Spinal cord (tissue), 10 donors: Measurements from ENCODE around the gene DMRTB1. TPM values are rescaled to one million over a fixed set of nuclear protein-coding genes. Genes with fewer than 3 reads are reported as not detected.

ENCODE experiments used
- DNase-seq, 6 donors: peaks; one replicate each; pipeline versions ENCODE4 v3.0.0 to v3.0.0-alpha.2; 2013 to 2015; ENCODE audit warnings: low spot score in 6 of 6, low read depth in 4 of 6
- H3K27ac ChIP-seq: one replicate; pipeline ENCODE4 v1.5.1; 2013; ENCODE audit warnings: low read depth, low read length, control low read depth
- H3K27me3 ChIP-seq: one replicate; pipeline ENCODE4 v1.6.1; 2013; ENCODE audit warnings: low read length; ENCODE audit not compliant: control insufficient read depth, insufficient read depth
- H3K36me3 ChIP-seq: one replicate; pipeline ENCODE4 v1.6.1; 2013; ENCODE audit warnings: low read length; ENCODE audit not compliant: control insufficient read depth, insufficient read depth
- H3K4me1 ChIP-seq: one replicate; pipeline ENCODE4 v1.6.1; 2013; ENCODE audit warnings: low read length; ENCODE audit not compliant: control insufficient read depth, insufficient read depth
- H3K4me3 ChIP-seq: one replicate; pipeline ENCODE4 v1.5.1; 2013; ENCODE audit warnings: low read depth, low read length, control low read depth
- H3K9me3 ChIP-seq: one replicate; pipeline ENCODE4 v1.6.1; 2013; ENCODE audit warnings: low read length; ENCODE audit not compliant: control insufficient read depth, insufficient read depth
- WGBS: methylation state at CpG from one replicate; pipeline ENCODE4 v1.1.5; 2013; ENCODE audit warnings: missing lambda C conversion rate; ENCODE audit not compliant: insufficient coverage; 5-methylcytosine and 5-hydroxymethylcytosine counted together
- polyA plus RNA-seq, 2 donors: library from polyadenylated mRNA; unstranded; fragments of 120-200 nt; gene quantifications; one replicate each; pipeline ENCODE4 v1.2.1, GENCODE V29; 2013; ENCODE audit not compliant: insufficient read length in 2 of 2
- total RNA-seq, 2 donors: library from RNA; depleted of rRNA in 1 of 2; stranded (reverse); fragments of 120-200 nt in 1 of 2; fragments of >200 nt in 1 of 2; gene quantifications; one replicate each; pipeline versions ENCODE4 v1.2.3 to v1.2.4, GENCODE V29; 2013 to 2014
- donor health status: healthy.

The DMRTB1 gene
- total and polyA plus RNA-seq, 4 donors, result not detected

DNA sequence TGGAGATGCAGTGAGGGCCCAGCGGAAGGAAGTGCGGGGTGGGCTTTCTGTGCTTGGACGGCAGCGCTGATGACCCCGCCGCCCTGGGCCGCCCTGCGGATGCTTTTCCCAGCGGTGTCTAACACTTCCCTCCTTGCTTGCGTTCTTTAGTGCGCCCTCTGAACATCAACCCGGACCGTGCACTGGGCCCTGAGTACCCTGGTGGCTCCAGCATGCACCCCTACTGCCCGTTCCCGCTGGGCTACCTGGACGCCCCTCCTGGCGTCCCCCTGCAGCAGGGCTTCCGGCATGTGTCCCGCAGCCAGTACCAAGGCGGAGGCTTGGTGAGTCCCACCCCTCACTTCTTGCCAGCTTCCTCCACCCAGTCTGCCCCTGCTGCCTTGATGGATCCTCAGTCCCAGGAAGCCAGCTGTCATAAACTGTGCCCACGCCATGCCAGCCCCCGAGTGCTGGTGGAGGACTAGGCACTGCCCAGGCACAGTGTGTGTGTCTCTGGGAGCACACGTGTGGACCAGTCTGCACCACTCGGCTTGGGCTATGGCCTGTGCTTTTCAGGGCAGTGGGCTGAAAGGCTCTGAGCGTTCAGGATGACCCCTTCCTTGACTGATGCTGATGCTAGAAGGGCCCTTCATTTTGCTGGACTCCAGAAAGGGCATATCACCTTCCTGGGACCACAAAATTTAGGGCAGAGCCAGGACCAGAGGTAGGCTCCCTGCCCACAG lies 2.3 kb downstream of the DMRTB1 start:
- H3K4me1 ChIP-seq, result peaks cover 5% of the 10 kb centered on the region
- H3K27me3 ChIP-seq, result no peaks in the 10 kb centered on the region
- no peak overlapping the region for H3K4me3 ChIP-seq
- H3K27ac ChIP-seq, result no peak overlapping the region
- DNase-seq, result no peak
- no peaks in the 10 kb centered on the region for H3K36me3 ChIP-seq
- no peaks in the 10 kb centered on the region for H3K9me3 ChIP-seq
- WGBS, result 96% methylated on average over 25 of the region's 25 CpGs

DNA sequence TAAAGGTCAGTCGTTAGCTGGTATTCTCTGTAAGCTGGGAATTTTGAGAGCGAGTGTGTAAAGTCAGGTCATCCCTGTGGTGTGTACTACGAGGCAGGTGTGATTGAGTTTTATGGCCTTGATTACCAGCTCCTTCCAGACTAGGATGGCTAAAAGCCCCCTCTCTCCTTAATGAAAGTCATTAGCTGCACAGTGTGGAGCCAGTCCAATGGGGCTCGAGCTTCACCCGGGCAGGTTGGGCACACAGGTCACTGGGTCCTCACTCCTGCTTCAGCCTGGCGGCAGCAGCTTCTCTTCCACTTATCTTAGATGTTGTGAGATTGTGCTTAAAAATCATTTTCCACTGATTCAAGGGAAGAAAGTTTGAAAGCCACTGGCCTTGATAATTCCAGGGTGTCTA lies 3.0 kb downstream of the DMRTB1 start:
- WGBS, result 66% methylated on average over 5 of the region's 6 CpGs
- no peaks in the 10 kb centered on the region for H3K36me3 ChIP-seq

DNA sequence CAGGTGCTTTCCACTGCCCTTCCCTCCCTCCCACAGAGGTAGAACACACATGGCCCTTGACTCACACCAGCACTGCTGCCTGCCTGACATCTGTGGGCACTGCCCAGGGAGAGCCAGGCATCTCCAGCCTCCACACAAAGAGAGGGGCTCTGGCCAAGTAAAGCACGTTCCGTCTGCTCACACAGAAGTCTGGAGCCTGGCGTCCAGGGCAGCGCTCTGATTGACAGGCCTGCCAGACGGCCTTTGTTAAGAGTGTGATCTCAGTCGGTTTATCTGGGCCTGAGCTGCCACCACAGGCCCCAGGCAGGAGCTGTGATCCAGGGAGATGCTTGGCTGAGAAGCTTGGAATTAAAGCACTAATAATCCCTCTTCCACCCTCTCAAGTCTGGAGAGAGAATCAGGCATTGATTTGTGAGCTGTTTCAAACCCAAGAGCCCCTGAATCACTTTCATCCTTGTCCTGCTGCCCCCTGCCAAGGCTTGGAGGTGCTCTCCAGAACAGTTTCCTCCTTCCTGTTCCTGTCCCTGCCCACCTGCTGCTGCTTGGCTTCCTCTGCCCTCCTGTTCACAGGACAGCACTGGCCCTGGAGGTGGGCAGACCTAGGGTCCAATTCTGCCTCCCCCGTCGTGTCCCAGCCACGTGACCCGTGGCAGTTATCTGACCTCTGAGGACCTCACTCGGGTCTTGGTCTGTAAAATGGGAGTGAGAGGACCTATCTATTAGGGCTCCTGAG lies 3.7 kb downstream of the DMRTB1 start:
- H3K27ac ChIP-seq, result no peak overlapping the region
- no peaks in the 10 kb centered on the region for H3K9me3 ChIP-seq
- no peaks in the 10 kb centered on the region for H3K27me3 ChIP-seq
- no peaks in the 10 kb centered on the region for H3K36me3 ChIP-seq
- WGBS, result 35% methylated on average over 8 of the region's 11 CpGs
- H3K4me3 ChIP-seq, result no peak overlapping the region
- H3K4me1 ChIP-seq, result peaks cover 5% of the 10 kb centered on the region
- DNase-seq, result peak in 1 of 6 donors; percentile 89

More for the DNA sequence above, 3.0 kb downstream of the DMRTB1 start:
- H3K27ac ChIP-seq, result no peak overlapping the region
- H3K4me3 ChIP-seq, result no peak overlapping the region
- no peaks in the 10 kb centered on the region for H3K27me3 ChIP-seq
- no peaks in the 10 kb centered on the region for H3K9me3 ChIP-seq
- peaks cover 5% of the 10 kb centered on the region for H3K4me1 ChIP-seq
- DNase-seq, result peak in 1 of 6 donors; percentile 67

DNA sequence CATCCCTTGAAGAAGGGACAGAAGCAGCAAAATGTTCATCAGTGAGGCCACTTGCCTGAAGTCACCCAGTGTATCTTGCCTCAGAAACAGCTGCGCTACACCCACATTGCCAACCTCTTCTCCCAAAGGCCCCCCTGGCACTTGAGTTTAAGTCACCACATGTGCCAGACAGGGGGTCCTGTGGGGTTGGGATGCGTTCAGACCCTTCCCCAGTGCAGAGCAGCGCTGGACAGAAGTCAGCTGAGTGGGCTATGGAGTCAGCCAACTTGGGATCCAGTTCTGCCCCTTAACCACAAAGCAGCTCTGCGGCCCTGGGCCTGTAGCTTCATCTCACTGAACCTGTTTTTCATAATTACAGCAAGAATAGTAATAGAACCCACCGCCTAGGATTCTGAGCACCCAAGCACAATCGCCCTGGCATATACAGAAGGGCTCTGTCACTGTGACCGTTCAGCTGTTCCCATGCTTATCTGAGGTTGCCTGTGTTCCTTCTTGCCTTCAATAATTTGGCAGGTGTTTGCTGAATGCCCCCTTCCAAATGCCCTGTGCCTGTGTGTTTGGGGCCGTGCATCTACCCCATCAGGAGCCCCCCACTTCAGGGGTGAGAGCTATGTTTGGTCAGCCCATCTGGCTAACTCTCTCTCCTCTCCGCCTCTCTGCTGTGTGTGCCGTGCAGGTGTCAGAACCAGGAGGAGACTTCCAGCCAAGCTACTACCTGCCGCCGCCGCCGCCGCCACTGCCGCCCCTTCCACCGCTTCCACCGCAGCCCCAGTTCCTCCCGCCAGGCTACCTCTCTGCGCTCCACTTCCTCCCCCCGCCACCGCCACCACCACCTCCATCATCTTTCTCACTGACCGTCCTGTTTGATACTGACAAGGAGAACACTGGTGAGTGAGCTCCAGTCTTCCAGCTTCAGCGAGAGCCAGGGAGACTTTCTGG lies 5.0 kb downstream of the DMRTB1 start:
- H3K27me3 ChIP-seq, result no peaks in the 10 kb centered on the region
- H3K9me3 ChIP-seq, result no peaks in the 10 kb centered on the region
- no peak for DNase-seq
- WGBS, result 89% methylated on average over 19 of the region's 24 CpGs
- H3K27ac ChIP-seq, result no peak overlapping the region
- H3K4me3 ChIP-seq, result no peak overlapping the region
- H3K36me3 ChIP-seq, result no peaks in the 10 kb centered on the region
- H3K4me1 ChIP-seq, result peaks cover 5% of the 10 kb centered on the region

DNA sequence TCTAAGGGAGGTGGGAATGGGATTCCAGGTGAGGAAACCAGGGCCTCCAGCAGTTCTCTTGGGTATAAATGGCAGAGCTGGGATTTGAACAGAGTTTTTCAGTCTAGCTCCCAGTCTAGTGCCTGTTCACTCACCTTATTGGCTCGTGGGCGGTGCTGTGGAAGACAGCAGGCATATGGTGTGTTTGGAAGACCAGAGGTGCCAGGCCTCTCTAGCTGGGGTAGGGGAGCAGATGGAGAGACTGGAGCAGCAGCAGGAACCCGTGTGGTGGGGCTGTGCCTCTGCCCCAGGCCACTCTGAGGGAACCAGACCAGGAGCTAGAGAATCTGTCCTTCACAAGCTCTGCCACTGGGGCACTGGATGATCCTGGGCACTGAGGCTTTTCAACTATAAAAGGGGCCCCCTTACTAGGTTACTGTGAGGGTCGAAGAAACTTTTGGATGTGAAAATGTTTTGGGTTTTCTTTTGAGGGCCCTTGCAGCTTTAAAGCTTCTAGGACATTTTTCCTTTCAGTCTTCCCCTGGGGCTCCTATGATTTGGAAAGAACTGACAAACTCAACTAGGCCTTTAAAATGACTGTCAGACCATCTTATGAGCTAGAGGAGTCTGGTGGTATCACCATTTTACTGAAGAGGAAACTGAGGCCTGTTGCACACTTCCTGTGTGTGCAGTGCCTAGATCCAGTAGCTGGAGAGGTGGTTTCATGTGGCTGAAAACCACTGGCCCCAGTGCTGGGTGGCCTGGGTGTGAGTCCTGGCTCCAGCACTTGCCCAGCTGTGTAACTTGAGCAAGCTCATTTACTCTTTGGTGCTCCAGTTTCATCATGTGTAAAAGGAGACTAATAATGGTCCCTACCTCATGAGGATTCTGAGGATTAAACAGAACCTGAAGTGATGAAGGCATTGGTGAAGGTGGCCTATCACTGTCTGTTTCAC lies 6.1 kb downstream of the DMRTB1 start:
- Histone ChIP-seq H3K4me3 (no peak overlapping the region), H3K27me3 (no peaks in the 10 kb centered on the region), H3K36me3 (no peaks in the 10 kb centered on the region), H3K4me1 (peaks cover 9% of the 10 kb centered on the region), H3K27ac (no peak overlapping the region), H3K9me3 (no peaks in the 10 kb centered on the region)
- peak in 1 of 6 donors; percentile 31 for DNase-seq
- 61% methylated on average over 3 of the region's 4 CpGs for WGBS

DNA sequence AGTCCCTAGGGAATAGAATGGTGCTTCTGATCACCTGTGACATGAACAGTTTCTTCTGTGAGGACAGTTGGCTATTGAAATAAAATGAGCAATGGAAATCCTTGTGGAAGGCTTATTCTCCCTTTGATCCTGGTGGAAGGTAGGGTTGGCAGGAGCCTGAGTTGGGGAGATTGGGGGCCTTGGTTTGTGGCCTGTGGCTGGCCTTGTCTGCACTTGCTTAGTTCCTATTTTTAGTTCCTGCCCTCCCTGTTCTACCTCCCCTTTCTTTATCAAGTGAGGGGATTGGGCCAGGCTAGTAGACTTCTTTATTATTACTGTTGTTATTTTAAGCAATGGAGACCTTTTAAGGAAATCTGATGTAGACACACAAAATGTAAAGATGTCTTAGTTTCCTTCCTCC lies 8.2 kb downstream of the DMRTB1 start:
- H3K4me1 ChIP-seq, result peaks cover 20% of the 10 kb centered on the region
- H3K9me3 ChIP-seq, result no peaks in the 10 kb centered on the region
- no peak overlapping the region for H3K27ac ChIP-seq
- no peak for DNase-seq
- no peaks in the 10 kb centered on the region for H3K36me3 ChIP-seq
- H3K27me3 ChIP-seq, result peaks cover 6% of the 10 kb centered on the region
- H3K4me3 ChIP-seq, result no peak overlapping the region

DNA sequence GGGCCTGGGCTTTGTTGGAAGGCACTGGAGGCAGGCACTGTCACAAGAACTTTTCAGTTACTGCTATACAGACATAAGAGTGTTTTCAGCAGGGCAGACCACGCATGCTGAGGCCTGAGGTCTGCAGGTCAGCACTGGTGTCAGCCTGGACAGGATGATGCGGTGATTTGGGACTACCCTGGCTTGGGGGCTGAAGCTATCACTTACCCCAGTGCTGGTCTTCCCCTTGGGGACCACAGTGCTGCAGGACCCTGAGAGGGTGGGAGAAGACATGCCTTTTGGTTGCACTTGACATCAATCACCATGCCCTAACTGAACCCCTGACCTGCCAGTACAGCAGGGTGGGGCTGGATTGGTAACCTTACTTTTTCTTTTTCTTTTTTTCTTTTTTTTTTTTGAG lies 9.2 kb downstream of the DMRTB1 start:
- no peaks in the 10 kb centered on the region for H3K9me3 ChIP-seq
- DNase-seq, result no peak
- peaks cover 15% of the 10 kb centered on the region for H3K4me1 ChIP-seq
- H3K36me3 ChIP-seq, result no peaks in the 10 kb centered on the region
- peaks cover 6% of the 10 kb centered on the region for H3K27me3 ChIP-seq
- 100% methylated on average over 2 of the region's 2 CpGs for WGBS
- H3K4me3 ChIP-seq, result no peak overlapping the region
- H3K27ac ChIP-seq, result no peak overlapping the region

DNA sequence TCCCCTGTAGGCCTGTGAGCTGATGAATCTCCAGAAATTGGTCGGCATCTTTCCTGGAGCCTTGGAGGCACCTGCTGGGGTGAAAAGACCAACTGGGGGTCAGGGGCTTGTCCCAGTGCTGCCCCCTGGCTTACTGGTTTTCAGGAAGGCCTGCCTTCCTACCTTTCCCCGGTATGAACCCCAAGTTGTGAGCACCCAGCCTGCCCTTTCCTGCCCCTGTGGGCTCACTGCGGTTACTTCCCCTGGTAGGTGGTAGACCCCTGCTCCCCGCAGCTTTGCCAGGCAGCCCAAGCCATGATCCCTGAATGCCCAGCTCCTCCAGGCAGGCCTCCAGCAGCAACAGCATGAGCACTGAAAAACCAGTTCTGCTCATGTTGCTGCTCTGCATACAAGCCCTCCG lies 10.2 kb downstream of the DMRTB1 start:
- no peaks in the 10 kb centered on the region for H3K36me3 ChIP-seq
- H3K4me3 ChIP-seq, result no peak overlapping the region
- WGBS, result 91% methylated on average over 5 of the region's 5 CpGs
- peaks cover 6% of the 10 kb centered on the region for H3K27me3 ChIP-seq
- no peak overlapping the region for H3K27ac ChIP-seq
- H3K4me1 ChIP-seq, result peaks cover 15% of the 10 kb centered on the region
- no peak for DNase-seq
- no peaks in the 10 kb centered on the region for H3K9me3 ChIP-seq

DNA sequence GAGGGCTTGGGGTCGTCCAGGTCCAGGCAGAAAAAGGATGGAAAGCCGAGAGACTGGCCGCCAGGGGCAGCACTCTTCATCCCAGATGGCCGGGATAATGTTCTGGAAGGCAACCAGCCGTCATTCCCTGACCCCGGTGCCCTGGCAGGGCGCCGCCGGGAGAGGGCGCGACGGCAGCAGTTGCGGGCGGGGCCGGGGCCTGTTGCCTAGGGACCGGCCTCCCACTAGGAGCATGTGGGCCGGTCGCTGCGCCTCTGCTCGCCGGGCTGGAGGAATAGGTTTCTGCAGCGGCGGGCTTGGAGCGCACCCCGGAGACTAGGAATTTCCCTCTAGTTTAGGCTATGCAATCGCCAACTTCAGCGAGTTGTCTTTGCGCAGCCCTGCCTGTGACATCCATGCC lies 11.0 kb downstream of the DMRTB1 start:
- WGBS, result 4% methylated on average over 28 of the region's 28 CpGs
- H3K27ac ChIP-seq, result no peak overlapping the region
- DNase-seq, result peak in 5 of 6 donors; percentile 35 to 81 (median 48)
- H3K9me3 ChIP-seq, result no peaks in the 10 kb centered on the region
- peaks cover 18% of the 10 kb centered on the region for H3K4me1 ChIP-seq
- H3K27me3 ChIP-seq, result peaks cover 6% of the 10 kb centered on the region
- no peak overlapping the region for H3K4me3 ChIP-seq
- H3K36me3 ChIP-seq, result no peaks in the 10 kb centered on the region
